ENCODE data around the gene TACR3. TPM values are rescaled to one million over a fixed set of nuclear protein-coding genes. Genes with fewer than 3 reads are reported as not detected.
"Not testable (repeated sequence)": the region's sequence is repeated elsewhere in the genome, so short reads cannot be mapped to it uniquely, and the experiment has no call there.

Gene TACR3
- total RNA-seq, 2 donors from 2014 or later: not detected

- Histone ChIP-seq H3K9me3 (no peaks in the 10 kb centered on the region), H3K4me3 (no peak overlapping the region), H3K4me1 (no peaks in the 10 kb centered on the region), H3K27ac (no peak overlapping the region), H3K36me3 (no peaks in the 10 kb centered on the region), H3K27me3 (no peaks in the 10 kb centered on the region)
- TF ChIP-seq CTCF (IDR thresholded peaks at IDR 0.05): no peak
- DNase-seq (ENCODE audit: low spot score): no peak
Observed at GRCh38 chr4:103567591-103567990, 152.2 kb downstream of the TACR3 start.

DNA sequence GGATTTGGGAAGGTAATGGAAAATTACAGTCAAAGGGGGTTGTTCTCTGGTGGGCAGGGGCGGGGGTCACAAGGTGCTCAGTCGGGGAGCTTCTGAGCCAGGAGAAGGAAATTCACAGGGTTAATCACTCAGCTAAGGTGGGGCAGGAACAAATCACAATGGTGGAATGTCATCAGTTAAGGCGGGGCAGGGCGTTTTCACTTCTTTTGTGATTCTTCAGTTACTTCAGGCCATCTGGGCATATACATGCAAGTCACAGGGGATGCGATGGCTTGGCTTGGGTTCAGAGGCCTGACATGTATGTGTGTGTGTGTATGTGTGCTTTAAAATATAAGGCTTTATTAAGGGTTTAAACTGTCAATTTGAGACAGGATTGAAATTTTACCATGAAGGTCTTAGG, 160.6 kb downstream of the TACR3 start:
- H3K27me3 ChIP-seq; H3K9me3 ChIP-seq; DNase-seq (ENCODE audit: low spot score): not testable (repeated sequence)

More for the DNA sequence above, 160.6 kb downstream of the TACR3 start:
- H3K36me3 ChIP-seq, H3K27ac ChIP-seq, H3K4me3 ChIP-seq, H3K4me1 ChIP-seq: not testable (repeated sequence)

Measured in right atrium auricular region (tissue), 2 donors.